Superior temporal gyrus (tissue), 1 donor: ENCODE data around the gene CUTA.
A peak's percentile ranks its signal among the peaks of the same experiment; 100 is the strongest.

Experiments used
- DNase-seq: peaks from one replicate; pipeline ENCODE4 v3.0.0-alpha.2; 2016; ENCODE audit errors: extremely low spot score

Gene CUTA

DNA sequence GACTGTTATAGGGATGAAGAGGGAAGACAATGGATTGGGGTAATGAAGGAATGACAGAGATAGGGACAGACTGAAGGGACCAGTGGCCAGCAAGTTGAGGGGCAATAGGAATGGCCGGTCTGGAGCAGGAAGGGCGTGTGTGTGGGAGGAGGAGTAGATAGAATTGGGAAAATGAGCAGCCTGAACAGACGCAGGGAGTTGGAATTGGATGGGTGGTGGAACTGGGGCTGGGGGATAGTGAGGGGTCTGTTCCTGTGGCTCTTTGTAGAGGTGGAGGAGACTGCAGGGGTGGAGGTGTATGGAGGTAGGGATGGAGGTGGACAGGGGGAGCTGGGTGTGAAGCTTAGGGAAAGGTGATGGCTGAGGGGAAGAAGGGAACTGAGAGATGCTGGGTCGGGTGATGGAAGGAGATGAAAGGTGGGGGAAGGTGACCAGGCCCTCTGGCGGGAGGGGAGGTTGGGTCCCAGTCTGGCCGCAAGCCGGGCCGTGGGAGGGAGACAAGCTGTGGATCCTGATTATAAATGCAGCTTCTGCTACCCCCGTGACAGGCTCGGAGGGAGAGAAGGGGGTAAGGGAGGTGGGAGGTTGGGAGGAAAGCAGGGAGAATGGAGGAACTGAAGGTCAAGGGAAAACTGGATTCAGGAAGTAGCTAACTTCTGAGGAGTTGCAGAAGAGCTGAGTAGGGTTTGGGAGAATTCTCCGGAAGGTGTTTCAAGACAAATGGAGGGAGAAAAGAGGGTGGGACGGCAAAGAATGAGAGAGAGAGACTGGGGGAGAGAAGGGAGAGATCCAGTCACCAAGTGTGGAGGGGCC lies 7.2 kb upstream of the CUTA start:
- no peak for DNase-seq

DNA sequence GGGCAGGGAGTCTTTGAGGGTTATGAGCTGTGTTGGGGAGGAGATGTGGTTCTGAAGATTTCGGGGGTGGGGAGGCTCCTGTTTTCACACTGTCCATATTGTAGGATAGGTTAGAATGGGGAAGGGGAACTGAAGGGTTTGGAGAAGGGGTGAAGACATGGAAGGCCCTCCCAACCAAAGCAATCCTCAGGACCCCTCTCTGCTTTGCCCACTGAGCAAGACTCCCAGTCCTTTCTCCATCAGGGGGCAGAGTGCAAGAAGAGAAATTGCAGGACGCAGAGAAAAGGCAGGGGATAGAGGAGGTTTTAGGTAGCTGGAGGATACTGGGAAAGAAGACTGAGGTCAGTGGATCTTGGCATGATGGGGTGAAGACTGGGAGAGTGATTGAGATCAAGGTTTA lies 5.9 kb upstream of the CUTA start:
- DNase-seq = no peak

DNA sequence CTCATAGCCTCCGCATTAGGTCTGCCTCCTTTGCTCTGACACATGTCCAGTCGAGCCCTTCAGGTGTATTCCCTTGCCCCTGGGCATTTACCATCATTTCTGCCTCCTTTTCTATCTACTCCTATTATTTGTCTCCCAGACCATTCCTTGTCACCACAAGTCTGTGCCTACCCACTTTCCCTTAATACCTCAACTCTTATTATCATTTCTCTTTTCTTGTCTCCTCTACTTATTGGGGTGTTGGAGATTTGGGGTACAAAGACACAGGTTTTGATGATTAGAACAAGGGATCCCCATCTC lies 3.4 kb upstream of the CUTA start:
- no peak for DNase-seq

DNA sequence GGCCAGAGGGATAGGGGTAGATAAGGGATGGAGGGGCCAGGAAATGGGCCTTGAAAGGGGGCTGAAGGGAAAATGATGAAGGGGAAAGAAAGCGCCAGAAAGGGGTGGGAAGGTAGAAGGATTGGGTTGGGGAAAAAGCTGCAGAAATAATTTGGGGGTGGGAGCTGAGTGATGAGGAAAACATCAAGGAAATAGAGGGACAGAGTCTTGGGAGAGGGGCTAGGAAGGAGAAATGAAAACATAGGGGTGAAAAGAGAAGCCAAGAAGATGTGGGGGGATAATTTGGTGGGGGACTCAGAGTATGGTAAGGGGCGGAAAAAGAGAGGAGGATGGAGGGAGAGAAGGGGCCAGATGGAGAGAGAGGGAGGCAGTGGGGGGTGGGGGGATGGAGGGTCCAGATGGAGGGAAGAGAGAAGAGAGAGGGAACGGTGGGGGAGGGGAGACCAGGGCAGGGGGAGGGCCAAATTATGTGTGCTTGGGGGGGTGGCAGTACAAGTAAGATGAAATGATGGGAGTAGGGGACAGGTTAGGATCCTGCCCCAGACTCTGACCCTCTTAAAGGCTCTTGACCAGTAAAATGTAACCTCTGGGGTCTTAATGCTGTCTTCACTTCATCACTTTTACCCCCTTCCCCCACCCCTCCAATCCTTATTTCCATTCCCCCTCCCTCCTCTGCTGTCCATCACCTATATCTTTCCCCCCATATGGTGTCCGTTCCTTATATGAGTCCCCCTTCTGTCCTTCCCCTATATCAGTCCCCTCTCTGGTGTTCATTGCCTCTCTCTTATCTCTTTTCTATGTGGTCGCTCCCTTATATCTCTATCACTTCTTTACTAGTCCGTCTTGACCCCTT lies 2.8 kb upstream of the CUTA start:
- no peak for DNase-seq

DNA sequence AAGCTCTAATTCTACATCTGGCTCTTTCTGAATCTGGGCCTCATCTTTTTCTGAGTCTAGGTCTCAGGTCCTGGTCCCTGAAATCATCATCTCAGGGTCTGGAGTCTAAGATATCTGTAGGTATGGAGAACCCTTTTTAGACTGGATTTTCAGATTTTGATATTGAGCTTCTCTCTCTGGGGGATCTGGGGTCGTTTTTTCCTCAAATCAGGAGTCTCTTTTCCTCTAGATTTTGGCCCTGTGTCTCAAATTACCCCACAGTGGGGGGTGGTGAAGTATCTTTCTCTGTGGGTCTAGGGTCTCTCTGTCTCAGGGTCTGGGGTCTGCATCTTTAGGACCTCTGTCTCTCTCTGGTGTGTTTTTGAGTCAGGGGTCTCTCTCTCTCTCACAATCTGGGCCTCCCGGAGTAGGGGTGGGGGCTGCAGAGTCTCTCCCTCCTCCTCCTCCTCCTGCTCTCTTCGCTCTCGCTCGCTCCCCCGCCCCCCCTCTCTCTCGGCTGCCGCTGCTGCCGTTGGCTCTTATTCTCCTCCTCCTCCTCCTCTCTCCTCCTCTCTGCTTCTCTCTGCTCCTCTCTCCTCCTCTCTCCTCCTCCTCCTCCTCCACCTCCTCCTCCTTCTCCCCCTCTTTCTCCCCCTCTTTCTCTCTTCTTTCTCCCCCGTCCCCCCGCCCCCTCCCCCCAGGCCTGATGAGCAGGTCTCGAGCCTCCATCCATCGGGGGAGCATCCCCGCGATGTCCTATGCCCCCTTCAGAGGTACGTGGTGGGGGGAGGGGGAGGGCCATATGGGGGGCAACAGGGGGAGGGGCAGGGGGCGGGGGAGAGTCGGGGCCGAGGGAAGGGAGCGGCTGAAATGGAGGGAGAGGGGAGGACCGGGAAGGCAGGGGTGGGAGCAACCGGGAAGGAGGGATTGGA lies 1.9 kb upstream of the CUTA start, which contains the start of gene SYNGAP1:
Gene SYNGAP1, plus strand, starts transcription at position 486 of the 911 bp plus-strand sequence. Its CDS starts 200 bp downstream, at position 686.
- DNase-seq = no peak

DNA sequence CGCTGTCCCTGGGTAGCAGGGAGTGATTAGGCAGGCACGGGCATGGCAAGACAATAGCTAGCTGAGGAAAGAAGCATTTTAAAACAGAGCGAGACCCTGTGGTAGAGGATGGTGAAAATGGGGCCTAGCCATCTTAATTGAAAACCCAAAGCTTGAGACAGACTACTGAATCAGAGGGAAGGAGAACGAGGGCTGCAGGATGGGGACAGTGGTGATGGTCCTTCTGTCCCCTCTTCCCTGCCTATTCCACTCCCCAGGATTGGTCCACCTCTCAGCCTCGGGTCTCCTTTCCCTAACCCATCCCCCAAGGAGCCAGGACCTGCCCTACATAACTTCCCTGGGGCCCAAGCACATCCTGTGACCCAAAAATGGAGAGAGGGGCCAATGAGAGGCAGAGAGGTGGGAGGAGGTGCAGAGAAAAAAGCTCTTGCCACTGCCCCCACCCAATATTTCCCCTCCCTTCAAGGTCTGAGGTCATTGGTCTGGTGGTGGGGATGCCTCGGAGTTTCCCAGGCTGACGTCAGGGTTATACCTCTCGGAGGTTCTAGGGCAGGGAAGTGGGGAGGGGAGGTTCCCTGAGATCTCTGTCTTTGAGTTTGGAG lies 884 bp upstream of the CUTA start:
- DNase-seq = no peak

DNA sequence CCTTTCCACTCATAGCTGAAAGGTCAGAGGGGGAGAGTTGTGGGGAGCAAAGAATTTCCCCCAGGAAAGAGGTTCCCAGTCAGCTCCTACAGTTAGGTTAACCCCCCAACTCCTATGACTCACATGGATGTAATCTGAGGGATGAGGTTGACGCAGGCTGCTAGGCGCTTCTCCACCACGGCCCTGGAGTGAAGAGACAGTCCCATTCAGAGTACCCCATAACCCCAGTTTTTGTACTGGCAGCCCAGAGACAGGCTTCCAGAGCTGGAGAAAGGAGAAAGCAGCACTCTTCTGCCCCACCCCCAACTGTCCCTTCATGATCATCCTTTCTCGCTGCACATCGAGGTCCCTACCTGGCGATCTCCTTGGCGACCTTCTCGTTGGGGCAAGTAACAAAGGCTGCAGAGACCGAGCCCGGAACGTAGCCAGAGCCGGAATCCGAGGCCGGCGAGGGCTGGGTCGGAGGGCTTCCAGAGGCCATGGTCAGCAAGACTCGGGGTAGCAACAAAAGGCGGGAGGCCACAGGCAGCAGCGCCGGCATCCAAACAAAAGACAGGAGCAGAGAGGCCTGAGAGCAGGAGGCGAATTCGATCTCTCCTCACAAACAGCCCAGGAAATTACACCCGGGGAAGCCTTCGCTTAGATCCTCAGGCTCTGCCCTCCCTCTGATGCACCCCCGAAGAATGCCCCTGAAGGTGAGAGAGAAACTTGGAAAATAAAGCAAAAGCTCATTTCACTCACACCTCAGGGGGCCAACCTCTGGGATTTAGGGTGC lies 592 bp downstream of the CUTA start:
- DNase-seq = no peak

DNA sequence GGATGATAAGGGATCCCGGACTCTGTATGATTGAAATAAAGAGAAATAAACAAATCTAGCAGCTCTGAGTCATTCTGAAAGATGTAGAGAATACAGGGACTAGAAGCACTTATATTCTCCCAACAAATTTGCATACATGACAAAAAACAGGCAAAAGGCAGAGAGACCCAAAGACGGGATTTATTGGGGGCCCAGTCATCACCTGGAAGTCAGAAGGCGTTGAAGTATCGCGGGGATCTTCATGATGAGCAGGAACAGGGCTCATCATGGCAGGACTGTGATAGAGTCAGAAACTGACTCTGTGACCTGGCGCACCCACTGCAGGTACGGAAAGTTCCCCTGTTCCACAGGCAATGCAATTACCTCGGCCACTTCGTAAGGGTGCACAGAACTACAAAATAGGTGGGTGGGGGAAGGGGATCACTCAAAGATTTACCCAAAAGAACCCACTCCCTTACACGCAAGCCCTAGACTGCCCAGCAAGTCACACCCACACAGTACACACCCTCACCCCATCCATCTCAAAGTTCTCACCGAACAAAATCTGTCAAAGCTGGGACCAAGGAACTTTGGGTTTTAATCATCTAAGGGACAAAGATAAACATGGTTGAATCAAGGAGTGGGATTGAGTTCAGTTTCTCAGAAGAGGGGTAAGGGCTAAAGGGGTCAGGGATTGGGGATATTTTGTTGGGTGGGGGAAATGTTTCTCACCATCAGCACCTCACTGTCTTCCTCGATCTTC lies 1.4 kb downstream of the CUTA start:
- DNase-seq = no peak

DNA sequence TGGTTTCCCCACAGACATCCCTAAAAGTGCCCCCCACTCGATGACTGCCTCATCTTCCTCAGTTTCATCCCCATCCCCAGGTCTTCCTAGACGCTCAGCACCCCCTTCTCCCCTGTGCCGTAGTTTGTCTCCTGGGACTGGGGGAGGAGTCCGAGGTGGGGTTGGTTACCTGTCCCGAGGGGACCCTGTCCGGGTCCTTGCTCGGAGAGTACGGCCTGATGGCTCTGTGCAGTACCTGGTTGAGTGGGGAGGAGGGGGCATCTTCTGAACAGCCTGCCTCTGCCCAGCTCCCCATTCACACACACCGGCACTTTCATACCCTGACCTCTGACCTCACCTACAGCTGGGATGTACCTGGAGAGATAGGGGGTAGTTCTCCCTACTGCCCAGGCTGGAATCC lies 2.1 kb downstream of the CUTA start:
- DNase-seq = no peak

DNA sequence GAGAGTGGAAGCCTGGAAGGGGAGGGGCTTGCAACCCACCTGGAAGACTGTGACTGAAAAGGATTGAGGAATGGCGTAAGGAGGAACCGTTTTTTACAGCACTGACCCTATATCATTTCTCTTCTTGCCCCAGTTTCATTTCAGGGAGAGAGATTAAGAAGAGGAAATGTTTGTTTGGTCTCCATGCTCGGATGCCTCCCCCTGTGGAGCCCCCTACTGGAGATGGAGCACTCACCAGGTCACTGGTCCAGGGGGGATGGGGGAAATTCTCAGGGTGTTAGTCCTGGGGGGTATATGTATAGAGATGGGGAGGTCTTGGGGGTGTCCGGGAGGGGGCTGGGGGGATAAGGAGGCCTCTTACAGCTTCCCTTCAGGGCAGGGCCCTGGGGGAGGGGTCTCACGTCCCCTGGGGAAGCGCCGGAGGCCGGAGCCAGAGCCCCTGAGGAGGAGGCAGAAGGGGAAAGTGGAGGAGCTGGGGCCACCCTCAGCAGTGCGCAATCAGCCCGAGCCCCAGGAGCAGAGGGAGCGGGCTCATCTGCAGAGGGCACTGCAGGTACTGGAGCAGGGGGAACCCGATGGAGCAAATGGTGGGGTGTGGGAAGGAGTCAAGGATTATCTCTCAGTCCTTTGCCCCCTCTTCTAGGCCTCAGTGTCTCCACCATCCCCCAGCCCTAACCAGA lies 3.2 kb downstream of the CUTA start:
- no peak for DNase-seq

DNA sequence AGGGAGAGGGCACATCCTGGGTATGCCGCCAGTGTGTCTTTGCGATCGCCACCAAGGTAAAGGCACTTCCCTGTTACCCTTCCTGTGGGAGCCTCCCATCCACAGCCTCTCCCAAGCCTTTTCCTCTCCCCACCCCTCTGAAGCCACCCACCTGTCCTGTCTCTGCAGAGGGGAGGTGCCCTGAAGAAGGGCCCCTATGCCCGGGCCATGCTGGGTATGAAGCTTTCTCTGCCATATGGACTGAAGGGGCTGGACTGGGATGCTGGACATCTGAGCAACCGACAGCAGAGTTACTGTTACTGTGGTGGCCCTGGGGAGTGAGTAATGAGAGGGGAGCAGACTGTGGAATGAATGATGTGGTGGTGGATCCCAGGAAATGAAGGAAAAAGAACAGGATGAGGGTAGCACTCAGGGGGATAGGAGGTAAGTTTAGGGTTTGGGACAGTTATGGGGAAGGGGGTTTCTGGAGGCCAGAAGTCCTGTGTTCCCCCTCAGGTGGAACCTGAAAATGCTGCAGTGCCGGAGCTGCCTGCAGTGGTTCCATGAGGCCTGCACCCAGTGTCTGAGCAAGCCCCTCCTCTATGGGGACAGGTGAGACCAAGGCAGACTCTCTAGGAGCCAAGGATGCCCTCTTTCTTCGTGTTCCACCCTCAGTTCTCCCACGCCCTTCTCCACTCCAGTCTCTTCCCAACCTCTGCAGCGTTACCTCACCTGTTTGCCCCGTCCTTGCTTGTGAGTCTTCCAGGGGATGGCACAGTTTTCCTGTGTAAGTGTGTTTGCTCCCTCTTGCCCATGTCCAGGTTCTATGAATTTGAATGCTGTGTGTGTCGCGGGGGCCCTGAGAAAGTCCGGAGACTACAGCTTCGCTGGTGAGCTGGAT lies 4.4 kb downstream of the CUTA start:
- no peak for DNase-seq

DNA sequence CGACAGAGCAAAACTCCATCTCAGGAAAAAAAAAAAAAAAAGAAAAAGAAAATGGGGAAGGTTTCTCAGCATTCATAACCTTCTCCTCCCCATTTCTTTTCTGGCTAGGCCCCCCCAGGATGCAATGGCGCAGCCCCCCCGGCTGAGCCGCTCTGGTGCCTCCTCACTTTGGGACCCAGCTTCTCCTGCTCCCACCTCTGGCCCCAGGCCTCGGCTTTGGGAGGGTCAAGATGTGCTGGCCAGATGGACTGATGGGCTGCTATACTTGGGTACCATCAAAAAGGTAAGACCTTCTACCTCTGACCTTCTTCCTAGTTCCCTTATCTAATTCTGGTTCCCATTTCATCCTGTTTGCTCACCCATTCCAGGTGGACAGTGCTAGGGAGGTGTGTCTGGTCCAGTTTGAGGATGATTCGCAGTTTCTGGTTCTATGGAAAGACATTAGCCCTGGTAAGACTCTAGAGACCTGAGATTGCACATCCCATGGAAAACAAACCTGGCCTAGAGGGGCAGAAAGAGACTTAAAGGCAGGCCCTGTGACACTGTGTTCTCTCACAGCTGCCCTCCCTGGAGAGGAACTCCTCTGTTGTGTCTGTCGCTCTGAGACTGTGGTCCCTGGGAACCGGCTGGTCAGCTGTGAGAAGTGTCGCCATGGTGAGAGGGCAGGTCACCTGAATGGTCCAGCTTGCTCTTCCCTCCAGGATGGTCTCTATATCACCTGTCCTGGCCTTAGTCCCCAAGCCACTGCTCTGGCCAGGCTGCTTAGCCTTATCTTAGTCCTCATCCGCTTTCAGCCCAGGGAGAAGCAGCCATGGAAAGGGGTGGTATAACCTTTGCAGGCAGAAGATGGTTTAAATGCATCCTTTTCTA lies 5.5 kb downstream of the CUTA start:
- no peak for DNase-seq

DNA sequence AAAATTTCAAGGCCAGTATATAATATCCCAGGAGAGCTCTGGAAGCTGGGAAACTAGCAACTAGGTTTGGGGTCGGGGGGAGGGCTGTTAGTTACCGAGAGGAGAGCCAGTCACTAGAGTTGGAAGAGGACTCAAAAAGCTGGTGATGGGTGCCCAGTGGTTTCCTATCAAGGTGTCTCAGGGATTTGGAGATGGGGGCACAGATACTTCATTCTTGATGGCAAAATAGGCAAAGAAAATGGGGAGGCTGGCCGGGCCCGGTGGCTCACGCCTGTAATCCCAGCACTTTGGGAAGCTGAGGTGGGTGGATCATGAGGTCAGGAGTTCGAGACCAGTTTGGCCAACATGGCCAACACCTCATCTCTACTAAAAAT lies 6.3 kb downstream of the CUTA start:
- no peak for DNase-seq

DNA sequence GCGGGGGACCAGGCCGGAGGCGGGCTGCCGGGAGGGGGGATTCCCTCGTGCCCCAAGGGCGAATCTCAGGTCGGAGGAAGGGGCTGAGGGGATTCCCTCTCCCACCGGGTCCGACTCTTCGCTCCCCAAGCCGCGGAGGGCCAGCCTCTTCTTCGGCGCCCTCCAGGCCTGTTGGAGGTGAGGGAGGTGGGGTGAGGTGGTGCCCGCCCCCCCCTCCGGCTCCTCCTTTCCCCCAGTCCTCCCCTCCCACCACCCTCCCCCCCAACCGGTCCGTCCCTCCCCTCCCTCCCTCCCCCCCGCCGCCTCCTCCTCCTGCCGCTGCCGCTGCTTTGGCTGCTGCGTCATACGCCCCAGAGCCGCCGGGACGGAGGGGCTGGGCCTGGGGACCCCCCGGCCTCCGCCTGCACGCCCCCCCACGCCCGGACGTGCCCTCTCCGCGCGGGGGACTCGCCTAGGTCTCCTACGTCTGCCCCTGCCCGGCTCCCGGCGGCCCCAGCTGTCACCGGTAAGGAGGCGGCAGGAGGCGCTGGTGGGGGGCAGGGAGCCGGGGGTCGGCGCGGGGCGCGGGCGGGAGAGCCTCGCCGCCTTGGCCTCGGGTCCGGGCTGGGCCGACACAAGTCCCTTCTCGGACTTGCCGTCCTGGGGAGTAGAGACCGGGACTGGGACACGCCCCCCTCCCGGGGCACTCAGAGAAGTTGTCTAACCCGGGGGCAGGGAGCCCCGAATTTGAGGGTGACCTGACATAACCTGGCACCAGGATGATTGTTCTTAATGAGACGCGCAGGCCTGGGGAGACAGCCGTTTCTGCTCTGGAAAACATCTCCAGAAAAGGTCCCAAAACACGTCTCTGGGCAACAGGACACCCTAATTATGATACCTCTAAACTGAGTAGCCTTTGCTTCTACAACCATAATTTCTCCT lies 6.9 kb downstream of the CUTA start, which contains the start of gene PHF1:
Gene PHF1, plus strand, starts transcription at position 304 of the 921 bp plus-strand sequence. CDS start 1,250 bp downstream, outside the sequence.
- no peak for DNase-seq

DNA sequence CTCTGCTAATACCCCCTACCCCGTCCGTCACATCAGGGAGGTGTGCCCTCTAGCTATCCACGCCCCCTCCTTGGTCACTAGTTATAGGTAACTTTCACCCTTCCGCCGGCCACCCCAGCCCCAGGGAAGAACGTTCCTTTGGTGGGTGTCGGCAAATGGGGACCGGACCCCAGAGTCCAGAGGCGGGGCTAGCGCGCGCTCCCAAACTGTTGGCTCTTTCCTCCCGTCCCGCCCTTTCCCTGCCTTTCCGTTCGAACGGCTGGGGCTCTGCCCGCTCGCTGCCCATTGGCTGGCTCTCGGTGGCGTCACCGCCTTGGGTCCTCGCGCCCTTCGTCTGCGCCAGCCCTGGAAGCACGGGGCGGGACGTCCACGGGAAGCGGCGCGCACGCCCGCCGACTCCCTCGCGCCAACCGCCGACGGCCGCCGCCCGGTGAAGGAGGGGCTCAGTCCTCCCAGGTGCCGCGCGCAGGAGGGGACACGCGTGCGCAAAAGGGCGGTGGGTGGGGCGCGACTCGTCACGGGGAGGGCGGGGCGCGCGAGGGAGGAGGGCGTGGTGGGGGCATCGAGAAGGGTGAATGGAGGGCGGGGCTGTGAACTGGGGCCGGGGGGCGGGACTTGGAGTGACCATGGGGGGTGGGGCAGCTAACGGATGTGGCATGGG lies 7.7 kb downstream of the CUTA start:
- DNase-seq = peak; percentile 95
